GM20431 (cell line): Measurements from ENCODE around the gene ENKUR.
"Not testable (repeated sequence)": the region's sequence is repeated elsewhere in the genome, so short reads cannot be mapped to it uniquely, and the experiment has no call there.

ENCODE experiments used
- in situ Hi-C: fragments of 300-500 bp; cut with MseI, MboI; formaldehyde crosslinking; loops from one replicate; pipeline ENCODE4 v1.15.0; 2020; ENCODE audit warnings: low sequenced_read_pairs; ENCODE audit not compliant: unreplicated experiment

The ENKUR gene

GRCh38 chr10:25026463-25026862 is 10.5 kb upstream of the ENKUR start:
- in situ Hi-C loops: no loop called here

- in situ Hi-C loops: no loop called here
Measured at GRCh38 chr10:25024528-25024927, 8.6 kb upstream of the ENKUR start.

- in situ Hi-C loops: no loop called here
Measured at GRCh38 chr10:25023278-25023677, 7.3 kb upstream of the ENKUR start.

DNA sequence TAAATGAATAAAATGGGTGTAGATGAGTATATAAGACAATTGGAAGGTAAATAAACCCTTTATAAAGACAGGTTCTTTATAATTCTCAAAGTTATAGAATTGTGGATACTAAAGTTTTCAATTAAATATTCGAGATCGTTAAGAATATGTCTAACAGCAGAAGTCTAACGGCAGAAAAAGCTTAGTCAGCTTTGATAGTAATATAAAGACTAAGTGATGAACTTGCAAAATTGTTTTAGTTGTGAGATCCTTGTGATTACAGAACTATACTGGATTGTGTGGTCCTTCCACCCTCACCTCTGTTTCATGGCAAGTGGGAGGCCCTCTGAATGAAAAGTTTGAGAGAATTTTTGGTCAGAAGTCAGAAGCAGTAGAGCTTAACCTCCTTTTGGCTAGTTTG is 2.7 kb upstream of the ENKUR start:
- in situ Hi-C loops: no loop called here

DNA sequence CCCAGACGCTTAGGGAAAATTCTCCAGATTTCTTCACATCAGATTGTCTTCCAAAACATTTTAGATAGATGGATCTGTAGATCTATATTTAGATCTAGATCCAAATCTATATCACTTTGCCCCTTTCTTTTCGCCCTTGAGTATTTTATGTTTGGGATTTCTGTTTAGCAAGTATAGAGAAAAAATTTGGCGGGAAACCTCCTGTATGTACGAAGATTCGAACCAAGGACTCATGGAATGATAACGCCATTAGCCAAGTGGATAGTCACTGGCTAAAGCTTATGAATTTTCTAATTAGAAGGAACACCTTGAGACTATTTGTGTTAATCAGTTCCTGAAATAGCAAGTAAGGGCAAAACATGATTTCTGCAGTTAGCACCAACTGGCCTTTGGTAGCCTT is 1.7 kb upstream of the ENKUR start:
- in situ Hi-C loops: no loop called here

GRCh38 chr10:25017154-25017590 is 1.2 kb upstream of the ENKUR start:
- in situ Hi-C loops: no loop called here

DNA sequence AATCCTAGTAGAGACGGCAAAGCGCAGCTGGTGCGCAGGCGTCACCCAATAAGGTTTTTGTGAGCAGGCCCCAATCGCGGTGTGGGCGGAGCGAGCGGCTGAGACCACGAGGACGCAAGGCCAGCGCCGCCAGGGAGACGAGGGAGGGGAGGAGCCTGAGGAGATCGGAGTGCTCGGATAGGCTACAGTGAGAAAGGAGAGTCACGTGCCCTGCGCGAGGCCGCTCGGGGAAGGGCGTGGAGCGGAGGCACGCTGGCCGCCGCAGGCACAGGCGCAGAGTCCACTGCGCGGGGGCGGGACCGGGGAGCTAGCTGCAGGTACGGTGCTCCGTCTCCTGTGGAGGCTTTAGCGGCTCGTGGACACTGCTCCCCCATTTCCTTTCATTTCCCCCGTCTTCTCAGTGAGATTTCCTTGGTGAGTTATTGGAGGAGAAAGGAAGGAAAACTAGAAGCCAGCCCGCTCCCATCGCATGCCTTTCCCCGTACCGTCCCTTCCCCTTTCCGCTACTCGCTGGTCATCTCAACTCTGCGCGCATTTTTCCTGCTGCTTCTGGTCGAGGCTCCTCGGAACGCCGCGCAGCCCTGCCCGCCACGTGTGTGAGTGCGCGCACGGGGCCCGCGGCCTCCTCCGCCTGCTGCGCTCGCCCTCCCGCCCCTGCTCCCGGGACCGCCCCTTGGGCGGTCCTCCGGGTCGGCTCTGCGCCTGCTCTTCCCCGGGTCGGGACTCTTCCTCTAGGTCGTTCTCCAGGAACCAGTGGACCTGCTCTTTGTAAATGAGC is 607 bp upstream of the ENKUR start, which contains the start of gene THNSL1:
Gene THNSL1 (plus strand): TSS at position 237 of the 778 bp plus-strand sequence. CDS start 6,612 bp downstream, outside the sequence.
- in situ Hi-C loops: no loop called here

DNA sequence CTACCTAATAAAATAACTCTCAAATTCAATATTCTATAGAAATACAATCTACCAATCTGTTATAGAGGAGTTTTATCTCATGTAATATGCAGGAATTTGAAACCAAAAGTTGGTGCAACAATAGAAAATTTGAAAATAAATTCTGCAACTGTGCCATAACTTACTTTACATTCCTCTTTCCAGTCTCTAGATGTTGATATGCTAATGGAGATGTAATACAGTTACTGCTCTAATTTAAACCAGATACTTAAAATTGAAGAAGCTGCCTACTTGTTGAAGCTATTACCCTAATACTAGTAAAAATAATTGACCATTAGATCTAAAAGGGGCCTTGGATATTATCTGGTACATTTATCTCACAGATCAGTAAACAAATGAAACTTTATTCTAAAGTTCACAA is 1.4 kb downstream of the ENKUR start:
- in situ Hi-C loops: no loop called here

- in situ Hi-C loops: not testable (repeated sequence)
Measured at GRCh38 chr10:25011591-25011990, 4.4 kb downstream of the ENKUR start.

GRCh38 chr10:24998044-24998443 is 17.9 kb downstream of the ENKUR start:
- in situ Hi-C loops: no loop called here

GRCh38 chr10:24995072-24995471 is 20.9 kb downstream of the ENKUR start:
- in situ Hi-C loops: no loop called here

DNA sequence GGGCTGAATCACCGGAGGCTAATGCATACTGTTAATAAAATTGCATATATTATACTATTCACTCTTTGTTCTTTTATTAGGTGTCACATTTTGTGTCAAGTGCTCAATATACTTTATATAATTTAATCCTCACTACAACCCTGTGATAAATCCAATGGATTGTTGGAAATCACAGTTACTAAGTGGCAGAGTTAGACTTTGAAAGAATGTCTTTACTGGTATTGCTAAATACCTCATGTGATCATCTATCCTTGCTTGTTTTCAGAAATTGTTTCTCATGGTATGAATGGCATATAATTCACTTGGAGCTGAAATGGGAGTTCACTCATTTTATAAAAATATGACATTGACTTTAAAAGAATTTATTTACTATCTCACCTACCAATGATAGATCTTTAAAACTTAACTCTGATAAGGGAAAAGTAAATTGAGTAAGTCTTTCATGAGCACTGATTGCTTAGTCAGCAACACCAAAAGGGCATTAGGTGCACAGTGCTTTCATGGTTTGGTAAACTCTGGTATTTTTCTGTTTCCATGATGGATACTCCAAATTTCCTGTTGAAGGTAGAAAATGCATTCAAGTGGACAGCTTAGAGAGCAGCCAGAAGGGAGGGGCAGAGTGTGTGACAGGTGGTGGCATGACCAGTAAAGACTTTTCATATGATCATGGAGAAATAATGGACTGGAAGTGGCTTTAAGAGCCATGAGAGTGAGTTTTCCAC is 22.6 kb downstream of the ENKUR start:
- in situ Hi-C loops: no loop called here

- in situ Hi-C loops: no loop called here
Measured at GRCh38 chr10:24992512-24993133, 23.3 kb downstream of the ENKUR start.

GRCh38 chr10:24991298-24991697 is 24.7 kb downstream of the ENKUR start:
- in situ Hi-C loops: no loop called here

- in situ Hi-C loops: no loop called here
Measured at GRCh38 chr10:24989867-24990266, 26.1 kb downstream of the ENKUR start.

GRCh38 chr10:24988831-24989640 is 26.9 kb downstream of the ENKUR start:
- in situ Hi-C loops: no loop called here

GRCh38 chr10:24984906-24985305 is 31.1 kb downstream of the ENKUR start:
- in situ Hi-C loops: no loop called here

DNA sequence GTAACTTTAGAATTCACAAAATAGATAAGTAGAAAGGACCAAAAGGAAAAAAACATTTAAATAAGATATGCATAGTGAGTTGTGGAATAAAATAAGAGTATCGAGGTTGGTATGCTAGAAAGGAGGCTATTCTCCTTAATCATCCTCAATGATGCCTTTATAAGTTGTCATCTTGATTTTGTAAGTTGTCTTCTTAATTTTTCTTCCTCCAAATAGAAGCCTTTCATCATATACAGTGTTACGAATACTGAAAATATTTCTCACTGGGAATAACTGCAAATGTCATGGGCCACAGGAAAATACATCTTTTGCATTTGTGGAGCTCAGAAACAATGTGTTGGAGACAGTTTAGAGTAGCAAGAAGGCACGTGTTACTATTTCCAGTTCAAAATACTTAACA is 32.0 kb downstream of the ENKUR start:
- in situ Hi-C loops: no loop called here

DNA sequence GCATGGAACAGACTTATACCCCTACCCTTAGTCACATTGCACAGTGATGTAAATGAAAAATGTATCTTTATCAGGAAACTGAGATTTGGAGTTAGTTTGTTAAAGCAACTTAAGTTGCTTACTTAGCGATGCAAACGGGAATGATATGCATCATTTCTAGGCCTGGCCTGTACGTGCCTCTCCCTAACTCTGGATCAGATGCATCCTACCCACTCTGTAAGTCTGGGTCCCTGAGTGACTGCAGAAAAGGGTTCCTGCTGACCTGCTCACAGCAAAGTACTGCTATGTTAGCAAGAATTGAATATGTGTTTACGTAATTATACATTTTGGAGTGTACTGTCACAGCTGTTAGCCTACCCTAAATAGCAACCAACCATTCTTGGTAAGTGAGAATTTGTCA is 32.8 kb downstream of the ENKUR start:
- in situ Hi-C loops: no loop called here
